Measurements from ENCODE around the gene CASZ1. TPM values are rescaled to one million over a fixed set of nuclear protein-coding genes. Genes with fewer than 3 reads are reported as not detected.

CASZ1 gene
- total RNA-seq, 1 donor = 0.09 TPM

DNA sequence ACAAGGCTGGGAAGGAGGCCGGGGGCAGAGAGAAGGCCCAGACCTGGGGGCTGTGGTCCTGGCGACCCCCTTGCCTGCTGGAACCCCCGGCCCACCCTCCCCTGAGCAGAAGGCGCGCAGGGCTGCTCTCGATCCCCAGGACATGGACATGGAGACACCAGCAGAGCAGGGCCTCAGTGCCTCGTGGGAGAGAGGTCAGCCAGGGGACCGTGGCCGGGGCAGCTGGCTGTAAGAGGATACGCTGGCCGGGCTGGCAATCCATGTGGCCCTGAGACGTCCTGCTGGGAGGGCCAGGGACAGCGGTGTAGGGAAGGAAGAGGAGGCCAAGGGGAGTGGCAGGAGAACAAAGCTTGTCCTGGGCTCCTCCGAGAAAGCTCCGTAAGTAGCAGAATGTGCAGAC is 132.2 kb downstream of the CASZ1 start:
- H3K4me3 ChIP-seq (ENCODE audit: low read depth, low read length) = no peak overlapping the region
- no peak for DNase-seq (ENCODE audit: low read depth)
- TF ChIP-seq, protein P1, sequence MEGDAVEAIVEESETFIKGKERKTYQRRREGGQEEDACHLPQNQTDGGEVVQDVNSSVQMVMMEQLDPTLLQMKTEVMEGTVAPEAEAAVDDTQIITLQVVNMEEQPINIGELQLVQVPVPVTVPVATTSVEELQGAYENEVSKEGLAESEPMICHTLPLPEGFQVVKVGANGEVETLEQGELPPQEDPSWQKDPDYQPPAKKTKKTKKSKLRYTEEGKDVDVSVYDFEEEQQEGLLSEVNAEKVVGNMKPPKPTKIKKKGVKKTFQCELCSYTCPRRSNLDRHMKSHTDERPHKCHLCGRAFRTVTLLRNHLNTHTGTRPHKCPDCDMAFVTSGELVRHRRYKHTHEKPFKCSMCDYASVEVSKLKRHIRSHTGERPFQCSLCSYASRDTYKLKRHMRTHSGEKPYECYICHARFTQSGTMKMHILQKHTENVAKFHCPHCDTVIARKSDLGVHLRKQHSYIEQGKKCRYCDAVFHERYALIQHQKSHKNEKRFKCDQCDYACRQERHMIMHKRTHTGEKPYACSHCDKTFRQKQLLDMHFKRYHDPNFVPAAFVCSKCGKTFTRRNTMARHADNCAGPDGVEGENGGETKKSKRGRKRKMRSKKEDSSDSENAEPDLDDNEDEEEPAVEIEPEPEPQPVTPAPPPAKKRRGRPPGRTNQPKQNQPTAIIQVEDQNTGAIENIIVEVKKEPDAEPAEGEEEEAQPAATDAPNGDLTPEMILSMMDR (IDR thresholded peaks at IDR 0.05; ENCODE audit: insufficient read depth, low read length) = no peak

- DNase-seq (ENCODE audit: low read depth) = no peak
- no peak overlapping the region for H3K4me3 ChIP-seq (ENCODE audit: low read depth, low read length)
- TF ChIP-seq, protein P1 (IDR thresholded peaks at IDR 0.05; ENCODE audit: insufficient read depth, low read length) = no peak
These were observed 132.8 kb downstream of the CASZ1 start for GRCh38 chr1:10663678-10664035.

- no peak overlapping the region for H3K4me3 ChIP-seq (ENCODE audit: low read depth, low read length)
- TF ChIP-seq, protein P1 (IDR thresholded peaks at IDR 0.05; ENCODE audit: insufficient read depth, low read length) = no peak
- DNase-seq (ENCODE audit: low read depth) = no peak
These were observed 133.4 kb downstream of the CASZ1 start for GRCh38 chr1:10662824-10663677.

- TF ChIP-seq, protein P1 (IDR thresholded peaks at IDR 0.05; ENCODE audit: insufficient read depth, low read length) = no peak
- H3K4me3 ChIP-seq (ENCODE audit: low read depth, low read length) = no peak overlapping the region
- no peak for DNase-seq (ENCODE audit: low read depth)
These were observed 134.3 kb downstream of the CASZ1 start for GRCh38 chr1:10662090-10662688.

DNA sequence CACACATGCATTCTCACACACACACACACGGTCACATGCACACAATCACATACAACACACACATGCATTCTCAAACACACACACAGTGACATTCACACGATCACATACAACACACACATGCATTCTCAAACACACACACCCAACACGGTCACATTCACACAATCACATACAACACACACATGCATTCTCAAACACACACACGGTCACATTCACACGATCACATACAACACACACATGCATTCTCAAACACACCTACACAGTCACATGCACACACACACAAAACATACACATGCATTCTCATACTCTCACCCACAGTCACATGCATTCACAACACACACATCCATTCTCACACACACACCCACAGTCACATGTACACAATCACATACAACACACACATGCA is 135.0 kb downstream of the CASZ1 start:
- no peak for DNase-seq (ENCODE audit: low read depth)
- no peak overlapping the region for H3K4me3 ChIP-seq (ENCODE audit: low read depth, low read length)
- TF ChIP-seq, protein P1 (IDR thresholded peaks at IDR 0.05; ENCODE audit: insufficient read depth, low read length) = no peak

GRCh38 chr1:10659646-10660540 is 136.6 kb downstream of the CASZ1 start:
- no peak for DNase-seq (ENCODE audit: low read depth)
- no peak overlapping the region for H3K4me3 ChIP-seq (ENCODE audit: low read depth, low read length)
- TF ChIP-seq, protein P1 (IDR thresholded peaks at IDR 0.05; ENCODE audit: insufficient read depth, low read length) = no peak
